ENCODE data around the gene SLC16A14.

GRCh38 chr2:230071421-230071820 lies 2.7 kb upstream of the SLC16A14 start:
- TF ChIP-seq CTCF (IDR thresholded peaks at IDR 0.05) (no peak), POLR2A (IDR thresholded peaks at IDR 0.05) (no peak), POLR2AphosphoS5 (IDR thresholded peaks at IDR 0.05) (no peak), EP300 (IDR thresholded peaks at IDR 0.05) (no peak)

All from gastroesophageal sphincter (tissue), 3 donors.